GM06990 (cell line): ENCODE data around the gene SEC14L6.

Experiments
- DNase-seq: peaks from one replicate; pipeline ENCODE4 v3.0.0-alpha.2; 2011; ENCODE audit not compliant: insufficient read length; ENCODE audit errors: extremely low read depth
- H3K27me3 ChIP-seq: replicated peaks from 2 replicates; pipeline ENCODE4 v1.6.0; 2011; ENCODE audit warnings: low read length; ENCODE audit not compliant: control insufficient read depth, insufficient read depth
- H3K36me3 ChIP-seq: 2 replicates; pipeline ENCODE4 v1.5.1; 2011; ENCODE audit warnings: low read length; ENCODE audit not compliant: control insufficient read depth, insufficient read depth
- H3K4me3 ChIP-seq: replicated peaks from 2 replicates; pipeline ENCODE4 v1.5.1; 2011; ENCODE audit warnings: low read depth, mild to moderate bottlenecking, control low read depth, low read length
- CTCF ChIP-seq: IDR thresholded peaks from 2 replicates; pipeline ENCODE4 v1.5.1; 2011; ENCODE audit warnings: low read length, control low read depth, mild to moderate bottlenecking, inconsistent platforms; ENCODE audit not compliant: insufficient read depth, poor library complexity, severe bottlenecking

SEC14L6 gene

GRCh38 chr22:30497466-30498150, 48.9 kb downstream of the SEC14L6 start:
- no peaks in the 10 kb centered on the region; the same call in 1 of the 2 replicates for H3K27me3 ChIP-seq
- no peak overlapping the region for H3K4me3 ChIP-seq
- no peaks in the 10 kb centered on the region for H3K36me3 ChIP-seq
- no peak for TF ChIP-seq CTCF
- DNase-seq = no peak

DNA sequence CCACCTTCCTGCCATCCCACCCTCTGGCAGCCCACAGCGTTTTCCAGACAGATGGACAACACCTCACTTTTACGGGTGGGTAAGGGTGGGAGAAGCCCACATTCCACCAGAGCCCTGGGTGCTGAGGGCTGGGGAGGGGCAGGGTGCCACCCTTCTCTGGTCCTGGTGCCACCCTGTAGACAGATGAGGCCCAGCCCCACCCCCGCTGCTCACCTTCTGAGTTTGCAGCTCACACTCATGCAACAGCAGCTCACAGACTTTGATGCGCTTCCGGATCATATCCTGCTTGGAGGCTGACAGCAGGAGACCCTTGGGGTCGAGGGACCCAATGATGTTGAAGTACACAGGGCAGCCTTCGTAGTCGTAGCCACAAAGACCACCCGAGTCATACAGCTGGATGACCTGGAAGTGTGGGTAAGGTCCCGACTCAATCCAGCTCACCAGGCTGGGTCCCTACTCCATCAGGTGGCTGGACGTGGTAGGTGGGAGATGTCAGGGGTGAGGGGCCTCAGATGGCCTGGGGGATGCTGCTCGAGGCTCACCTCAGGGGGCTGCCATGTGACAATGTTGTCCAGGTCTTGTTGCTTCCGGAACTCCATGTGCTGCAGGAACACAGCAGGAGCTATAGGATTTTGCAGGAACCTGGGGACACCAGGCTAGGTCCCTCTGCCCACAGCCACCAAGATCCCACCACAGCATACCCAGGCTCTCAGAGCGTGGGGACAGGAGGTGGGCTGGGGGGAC, 51.3 kb downstream of the SEC14L6 start:
- no peak for TF ChIP-seq CTCF
- H3K4me3 ChIP-seq = no peak overlapping the region
- no peaks in the 10 kb centered on the region; the same call in 1 of the 2 replicates for H3K27me3 ChIP-seq
- no peak for DNase-seq
- H3K36me3 ChIP-seq = no peaks in the 10 kb centered on the region

GRCh38 chr22:30492144-30492543, 54.4 kb downstream of the SEC14L6 start:
- DNase-seq = no peak
- TF ChIP-seq CTCF = no peak
- H3K36me3 ChIP-seq = no peaks in the 10 kb centered on the region
- no peaks in the 10 kb centered on the region; the same call in 1 of the 2 replicates for H3K27me3 ChIP-seq
- H3K4me3 ChIP-seq = no peak overlapping the region

DNA sequence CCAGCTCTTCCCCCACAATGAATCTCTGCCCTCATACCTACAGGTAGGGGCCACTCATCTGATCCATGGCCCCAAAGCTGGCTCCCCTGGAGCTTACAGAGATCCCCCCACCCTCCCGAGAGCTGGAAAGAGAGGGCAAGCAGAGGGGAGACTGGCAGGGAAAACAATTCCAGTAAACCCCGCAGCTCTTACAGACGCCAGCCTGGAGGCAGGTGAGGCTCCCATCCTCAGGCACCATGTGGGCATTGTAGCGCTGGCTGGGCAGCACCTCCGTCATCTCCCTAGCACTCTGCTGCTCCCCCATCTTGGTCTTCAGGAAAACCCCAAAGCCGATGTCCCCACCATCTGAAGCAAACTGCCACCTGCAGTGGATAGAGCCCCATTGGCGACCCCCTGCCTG, 55.2 kb downstream of the SEC14L6 start:
- no peak for DNase-seq
- no peak for TF ChIP-seq CTCF
- Histone ChIP-seq H3K27me3 (no peaks in the 10 kb centered on the region; the same call in 1 of the 2 replicates), H3K36me3 (no peaks in the 10 kb centered on the region), H3K4me3 (no peak overlapping the region)

DNA sequence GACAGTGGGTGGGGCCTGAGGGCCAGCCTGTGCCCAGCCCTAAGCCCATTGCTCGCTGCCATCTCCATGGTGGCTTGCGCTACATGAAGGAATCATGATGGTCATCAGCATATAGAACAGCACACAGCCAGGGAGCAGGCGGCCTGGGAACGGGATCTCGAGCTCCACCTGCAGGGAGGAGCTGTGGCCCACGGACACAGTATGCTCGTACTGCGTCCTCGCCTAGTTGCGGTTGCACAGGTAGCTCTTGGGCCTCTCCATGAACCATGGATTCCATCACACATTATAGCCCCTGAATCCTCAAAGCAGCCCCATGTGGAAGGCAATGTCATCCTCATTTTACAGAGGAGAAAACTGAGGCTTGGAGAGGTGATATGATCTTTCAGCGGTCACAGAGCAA, 56.1 kb downstream of the SEC14L6 start:
- DNase-seq = no peak
- Histone ChIP-seq H3K27me3 (no peaks in the 10 kb centered on the region; the same call in 1 of the 2 replicates), H3K36me3 (no peaks in the 10 kb centered on the region), H3K4me3 (no peak overlapping the region)
- peak; percentile 52 for TF ChIP-seq CTCF
